PC-9 (cell line): ENCODE results near the gene ANKFY1. TPM values are rescaled to one million over a fixed set of nuclear protein-coding genes. Genes with fewer than 3 reads are reported as not detected.

Source experiments
- BruUV-seq: library from RNA; stranded (reverse); fragments of 400-500 nt; replicated peaks from 2 replicates; lab custom pipeline; 2021; lab: Mats Ljungman, UMichigan
- CTCF ChIA-PET: fragments of 300-600 bp; sonication (Branson Sonifier 250); formaldehyde crosslinking; loops from one replicate; lab custom pipeline; 2022; ENCODE audit warnings: antibody characterized with exemption; lab: Charles Lee
- POLR2A ChIA-PET: fragments of 300-600 bp; sonication (Branson Sonifier 250); formaldehyde crosslinking; loops from one replicate; lab custom pipeline; 2022; ENCODE audit warnings: antibody characterized with exemption; ENCODE audit not compliant: unreplicated experiment; lab: Charles Lee
- DNase-seq, 2 experiments: peaks; one replicate each; pipeline versions ENCODE4 v3.0.0 to v3.0.0-alpha.2; 2015 to 2022; ENCODE audit warnings: mixed read lengths in 1 of 2
- H2AFZ ChIP-seq: fragments of 200-600 bp; sonication (generic); 2 replicates; pipeline ENCODE4 v1.8.1; 2017; ENCODE audit warnings: antibody characterized with exemption
- H3F3A ChIP-seq: fragments of 200-600 bp; sonication (generic); 2 replicates; pipeline ENCODE4 v1.8.1; 2017; ENCODE audit warnings: antibody characterized with exemption, mild to moderate bottlenecking, low read depth; ENCODE audit not compliant: insufficient read depth
- H3K27ac ChIP-seq: fragments of 200-600 bp; sonication (generic); 2 replicates; pipeline ENCODE4 v1.6.1; 2016; ENCODE audit warnings: mixed run types
- H3K27me3 ChIP-seq: fragments of 200-600 bp; sonication (generic); 2 replicates; pipeline ENCODE4 v1.6.1; 2016; ENCODE audit warnings: low read depth, mixed run types; ENCODE audit not compliant: insufficient read depth
- H3K36me3 ChIP-seq: fragments of 200-600 bp; sonication (generic); 2 replicates; pipeline ENCODE4 v1.6.1; 2016; ENCODE audit warnings: low read depth, mixed run types
- H3K4me1 ChIP-seq: fragments of 200-600 bp; sonication (generic); replicated peaks from 2 replicates; pipeline ENCODE4 v1.6.1; 2016; ENCODE audit warnings: mixed run types; ENCODE audit not compliant: insufficient read depth
- H3K4me2 ChIP-seq: fragments of 200-600 bp; sonication (generic); 2 replicates; pipeline ENCODE4 v1.6.1; 2017; ENCODE audit warnings: mixed run types
- H3K4me3 ChIP-seq: fragments of 200-600 bp; sonication (generic); 2 replicates; pipeline ENCODE4 v1.6.1; 2016; ENCODE audit warnings: mixed run types
- H3K79me2 ChIP-seq: fragments of 200-600 bp; sonication (generic); 2 replicates; pipeline ENCODE4 v1.6.1; 2017; ENCODE audit warnings: low read depth, mixed run types
- H3K9me2 ChIP-seq: fragments of 200-600 bp; sonication (generic); 2 replicates; pipeline ENCODE4 v1.8.1; 2017; ENCODE audit warnings: mild to moderate bottlenecking; ENCODE audit not compliant: insufficient read depth
- H3K9me3 ChIP-seq: fragments of 200-600 bp; sonication (generic); 2 replicates; pipeline ENCODE4 v1.8.1; 2016; ENCODE audit warnings: low read depth; ENCODE audit not compliant: insufficient read depth
- H4K20me1 ChIP-seq: fragments of 200-600 bp; sonication (generic); 2 replicates; pipeline ENCODE4 v1.8.1; 2017; ENCODE audit not compliant: insufficient read depth
- CTCF ChIP-seq: fragments of 200-600 bp; sonication (generic); conservative IDR thresholded peaks from 2 replicates; pipeline ENCODE4 v1.6.1; 2017; ENCODE audit warnings: mixed run types, antibody characterized with exemption, mild to moderate bottlenecking, moderate library complexity
- EZH2 ChIP-seq: fragments of 200-600 bp; sonication (generic); IDR thresholded peaks from 2 replicates; pipeline ENCODE4 v1.8.0; 2017; ENCODE audit warnings: antibody characterized with exemption, low read depth
- intact Hi-C: fragments of 100-400 bp; cut with micrococcal nuclease; formaldehyde crosslinking; loops from one replicate; pipeline ENCODE4 v1.10.0; 2022; ENCODE audit not compliant: unreplicated experiment
- total RNA-seq: library from RNA; stranded (reverse); gene quantifications from 2 replicates; pipeline ENCODE4 v1.2.3, GENCODE V29; 2021

Gene ANKFY1
- total RNA-seq, 1 experiment from 2014 or later: 63.9 TPM

GRCh38 chr17:4167786-4168185 lies 96.0 kb downstream of the ANKFY1 start:
- Histone ChIP-seq H3K79me2 (no peaks in the 10 kb centered on the region), H3K4me3 (no peak overlapping the region), H3F3A (peaks cover 17% of the 10 kb centered on the region), H3K4me2 (no peak overlapping the region), H3K4me1 (peaks cover 18% of the 10 kb centered on the region), H3K27ac (no peak overlapping the region), H3K9me3 (no peaks in the 10 kb centered on the region), H3K9me2 (no peaks in the 10 kb centered on the region), H2AFZ (no peak overlapping the region), H3K36me3 (0 out of 2 replicates have a peak, but pooled peaks cover 22% of the 10 kb centered on the region), H4K20me1 (no peaks in the 10 kb centered on the region; the same call in 1 of the 2 replicates), H3K27me3 (no peaks in the 10 kb centered on the region)
- intact Hi-C loops: loop anchor here (10.0 kb wide), 2 partner anchors 273 to 443 kb away; partner anchors contain the start of genes CAMKK1 and HASPIN
- ChIA-PET POLR2A (interaction anchor here (0.6 kb wide), 1 partner anchor 14 kb away, joined by 3 read pairs; no protein-coding TSS in a partner anchor), CTCF (interaction anchor here (0.6 kb wide), 1 partner anchor 191 kb away, joined by 3 read pairs; no protein-coding TSS in a partner anchor)
- no peak for TF ChIP-seq EZH2
- no peak for TF ChIP-seq CTCF
- no peak for DNase-seq
- no TSS peak for BruUV-seq

- no TSS peak for BruUV-seq
- Histone ChIP-seq H3K36me3 (0 out of 2 replicates have a peak, but pooled peaks cover 12% of the 10 kb centered on the region), H3K79me2 (no peaks in the 10 kb centered on the region), H3F3A (peaks cover 31% of the 10 kb centered on the region), H3K9me3 (no peaks in the 10 kb centered on the region), H3K4me1 (peaks cover 32% of the 10 kb centered on the region), H3K9me2 (no peaks in the 10 kb centered on the region), H3K4me2 (no peak overlapping the region), H3K27me3 (no peaks in the 10 kb centered on the region), H2AFZ (no peak overlapping the region), H4K20me1 (no peaks in the 10 kb centered on the region; the same call in 1 of the 2 replicates), H3K4me3 (no peak overlapping the region), H3K27ac (no peak overlapping the region)
- DNase-seq: no peak
- CTCF ChIA-PET: no interaction called here
- POLR2A ChIA-PET: no interaction called here
- intact Hi-C loops: loop anchor here (10.0 kb wide), 2 partner anchors 272 to 442 kb away; partner anchors contain the start of genes CAMKK1 and HASPIN
- TF ChIP-seq CTCF: no peak
- no peak for TF ChIP-seq EZH2
Observed at GRCh38 chr17:4166419-4166818, 97.4 kb downstream of the ANKFY1 start.

GRCh38 chr17:4165301-4166010 lies 98.3 kb downstream of the ANKFY1 start:
- Histone ChIP-seq H3K4me3 (no peak overlapping the region), H3F3A (peaks cover 39% of the 10 kb centered on the region), H3K4me1 (peaks cover 40% of the 10 kb centered on the region), H3K27me3 (no peaks in the 10 kb centered on the region), H2AFZ (no peak overlapping the region), H3K27ac (no peak overlapping the region), H3K79me2 (no peaks in the 10 kb centered on the region), H4K20me1 (no peaks in the 10 kb centered on the region; the same call in 1 of the 2 replicates), H3K4me2 (no peak overlapping the region), H3K9me3 (no peaks in the 10 kb centered on the region), H3K9me2 (no peaks in the 10 kb centered on the region), H3K36me3 (0 out of 2 replicates have a peak, but pooled peaks cover 10% of the 10 kb centered on the region)
- intact Hi-C loops: loop anchor here (10.0 kb wide), 2 partner anchors 271 to 441 kb away; partner anchors contain the start of genes CAMKK1 and HASPIN
- TF ChIP-seq CTCF: no peak
- no peak for TF ChIP-seq EZH2
- no TSS peak for BruUV-seq
- ChIA-PET CTCF (no interaction called here), POLR2A (no interaction called here)
- DNase-seq: no peak
